ENCODE measurements around the gene UBXN1.
"Not testable (repeated sequence)": the region's sequence is repeated elsewhere in the genome, so short reads cannot be mapped to it uniquely, and the experiment has no call there.

UBXN1 gene

DNA sequence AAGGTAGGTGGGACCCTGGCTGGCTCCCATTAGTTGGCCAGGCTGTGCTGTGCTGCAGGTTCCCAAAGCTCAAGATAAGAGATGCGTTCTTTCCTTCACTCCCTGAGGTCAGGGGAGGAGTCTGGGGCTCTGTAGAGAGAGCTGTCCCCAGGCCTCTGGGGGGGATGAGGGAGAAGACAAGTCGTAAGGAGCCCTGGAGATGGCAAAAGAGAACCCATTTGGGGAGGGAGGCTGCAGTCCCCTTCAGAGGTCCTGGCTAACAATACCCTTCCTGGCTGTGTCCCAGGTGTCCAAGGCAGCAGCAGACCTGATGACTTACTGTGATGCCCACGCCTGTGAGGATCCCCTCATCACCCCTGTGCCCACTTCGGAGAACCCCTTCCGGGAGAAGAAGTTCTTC lies 29.5 kb upstream of the UBXN1 start:
- no peak for DNase-seq (ENCODE audit: low spot score)

DNA sequence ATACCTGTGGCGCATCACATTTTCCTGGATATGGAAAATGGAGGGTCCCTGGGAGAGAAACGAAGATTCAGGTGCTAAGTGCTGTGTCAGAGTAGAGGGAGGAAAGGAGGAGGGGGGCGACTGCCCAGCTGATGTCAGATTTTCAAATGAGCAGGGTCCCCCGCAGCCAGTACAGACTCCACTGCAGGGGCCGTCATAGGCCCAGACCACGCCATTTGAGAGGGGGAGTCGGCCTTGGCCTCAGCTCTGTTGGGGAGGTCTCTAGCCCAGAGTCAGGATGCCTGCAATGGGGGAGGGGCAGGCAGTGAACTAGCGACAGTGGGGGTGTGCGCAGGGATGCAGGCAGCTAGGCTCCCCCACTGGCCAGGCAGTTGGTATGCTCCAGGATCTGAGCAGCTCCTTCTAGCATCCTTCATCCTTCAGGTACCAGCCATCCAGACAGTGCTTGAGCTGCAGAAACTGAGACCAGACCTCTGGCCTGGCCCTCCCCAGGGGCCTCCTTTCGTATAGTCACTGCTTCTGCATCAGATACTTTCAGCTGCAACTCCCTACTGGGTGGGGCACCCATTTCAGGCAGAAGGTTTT lies 28.5 kb upstream of the UBXN1 start, which contains the start of the genes BSCL2 and GNG3:
Gene BSCL2, minus strand, starts transcription at position 148 of the 585 bp plus-strand sequence. CDS start 229 bp downstream, outside the sequence.
Gene GNG3, plus strand, starts transcription at position 400 of the 585 bp plus-strand sequence. CDS start 620 bp downstream, outside the sequence.
- DNase-seq (ENCODE audit: low spot score), result no peak

DNA sequence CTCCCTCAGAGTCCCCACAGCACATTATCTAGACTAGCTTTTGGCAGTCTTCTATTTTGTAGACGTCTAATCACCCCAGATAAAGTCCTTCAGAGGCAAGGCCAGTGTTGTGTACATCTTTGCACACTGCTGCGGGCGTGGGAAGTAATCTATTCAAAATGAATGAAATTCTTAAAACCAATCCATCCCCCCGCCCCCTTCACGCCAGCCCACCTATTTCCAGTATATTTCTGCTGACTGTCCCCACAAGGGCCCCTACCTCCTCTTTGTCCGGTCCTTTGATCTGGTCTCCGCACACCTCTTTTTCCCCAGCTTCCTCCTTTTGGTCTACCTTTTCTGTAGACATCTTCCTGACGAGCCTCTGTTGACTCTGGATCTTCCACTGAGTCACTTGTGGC lies 28.0 kb upstream of the UBXN1 start:
- DNase-seq (ENCODE audit: low spot score), result no peak

GRCh38 chr11:62705880-62706849 lies 27.3 kb upstream of the UBXN1 start:
- DNase-seq (ENCODE audit: low spot score), result peak; percentile 93

DNA sequence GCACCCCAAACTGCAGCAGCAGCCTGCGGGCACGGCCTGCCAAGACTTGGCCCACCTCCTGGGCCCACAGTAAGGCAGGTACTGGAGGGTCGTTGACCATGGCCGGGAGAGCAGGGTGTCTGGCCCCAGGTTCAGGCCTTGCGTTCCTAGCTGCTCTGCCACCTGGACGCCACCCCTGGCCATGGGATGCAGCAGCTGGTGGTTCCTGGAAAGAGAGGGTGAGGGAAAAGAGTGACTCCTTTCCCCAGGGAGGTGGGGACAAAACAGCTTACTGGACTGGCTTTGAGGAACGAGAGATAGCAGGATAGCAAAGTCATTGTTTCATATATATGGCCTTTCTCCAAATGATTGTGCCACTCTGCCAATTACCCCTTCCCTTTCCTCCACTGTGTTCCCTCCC lies 26.5 kb upstream of the UBXN1 start:
- no peak for DNase-seq (ENCODE audit: low spot score)

DNA sequence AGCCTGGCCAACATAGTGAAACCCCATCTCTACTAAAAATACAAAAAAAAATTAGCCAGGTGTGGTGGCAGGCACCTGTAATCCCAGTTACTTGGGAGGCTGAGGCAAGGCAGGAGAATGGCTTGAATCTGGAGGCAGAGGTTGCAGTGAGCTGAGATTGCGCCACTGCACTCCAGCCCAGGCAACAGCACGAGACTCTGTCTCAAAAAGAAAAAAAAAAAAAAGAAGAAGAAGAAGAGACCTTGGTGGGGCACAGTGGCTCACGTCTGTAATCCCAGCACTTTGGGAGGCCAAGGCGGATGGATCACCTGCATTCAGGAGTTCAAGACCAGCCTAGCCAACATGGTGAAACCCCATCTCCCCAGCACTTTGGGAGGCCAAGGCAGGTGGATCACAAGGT lies 25.0 kb upstream of the UBXN1 start:
- not testable (repeated sequence) for DNase-seq (ENCODE audit: low spot score)

GRCh38 chr11:62702246-62702645 lies 23.4 kb upstream of the UBXN1 start:
- no peak for DNase-seq (ENCODE audit: low spot score)

- peak; percentile 81 for DNase-seq (ENCODE audit: low spot score)
Measured at GRCh38 chr11:62694455-62695167, 15.7 kb upstream of the UBXN1 start.

GRCh38 chr11:62693624-62694023 lies 14.8 kb upstream of the UBXN1 start:
- DNase-seq (ENCODE audit: low spot score), result not testable (repeated sequence)

DNA sequence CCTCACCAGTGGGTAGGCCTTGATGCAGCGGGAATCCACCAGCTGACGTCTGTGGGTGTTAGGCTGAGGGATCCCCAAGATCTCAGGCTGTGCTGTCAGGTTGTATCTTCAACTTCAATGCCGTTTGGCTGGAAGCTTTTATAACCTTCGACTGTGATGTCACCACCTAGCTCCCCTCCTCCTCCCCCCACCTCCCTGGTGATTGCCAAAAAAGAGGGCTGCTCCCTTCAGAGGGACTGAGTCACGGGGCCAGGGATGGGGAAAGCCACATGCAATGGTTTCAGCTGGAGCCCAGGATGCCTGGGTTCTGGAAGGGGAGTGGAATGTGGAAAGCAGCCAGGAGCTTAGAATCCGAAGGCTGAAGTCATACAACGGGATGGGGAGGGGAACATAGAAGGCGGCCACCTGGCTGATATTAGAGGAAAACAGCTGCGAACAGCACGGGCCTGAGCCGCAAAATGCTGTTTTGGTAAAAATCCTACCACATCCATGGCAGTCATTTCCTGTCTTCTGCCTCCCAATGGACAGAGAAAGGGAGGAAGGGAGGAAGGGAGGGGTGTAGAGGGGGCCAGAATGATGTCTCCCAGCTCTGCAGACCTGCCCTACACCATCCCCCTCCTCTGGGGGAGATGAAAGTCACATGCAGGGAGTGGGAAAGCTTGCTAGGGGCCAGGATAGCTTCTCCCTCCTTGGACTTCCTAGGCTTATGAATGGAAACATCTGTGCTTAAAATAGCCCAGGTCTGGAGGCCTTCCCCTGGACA lies 10.7 kb upstream of the UBXN1 start, which contains the start of gene LRRN4CL:
Gene LRRN4CL, minus strand, starts transcription at position 110 of the 763 bp plus-strand sequence. CDS start 1,022 bp downstream, outside the sequence.
- DNase-seq (ENCODE audit: low spot score), result no peak

DNA sequence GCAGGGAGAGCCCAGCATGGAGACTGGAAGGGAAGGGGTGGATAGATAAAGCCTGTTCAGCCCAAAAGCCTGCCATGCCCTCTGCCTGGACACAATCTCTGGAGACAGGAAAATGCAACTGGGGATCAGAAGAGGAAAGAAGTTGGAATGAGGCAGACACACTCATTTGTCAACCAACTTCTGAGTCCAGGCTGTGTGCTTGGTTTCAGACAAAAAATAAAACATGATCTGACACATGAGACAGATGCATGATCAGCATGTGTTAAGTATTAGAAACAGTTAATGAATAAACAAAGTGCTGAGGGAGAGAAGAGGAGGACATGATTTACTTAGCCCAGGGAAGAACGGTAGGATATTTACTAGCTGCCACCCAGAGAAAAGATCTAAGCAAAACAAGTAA lies 9.6 kb upstream of the UBXN1 start:
- no peak for DNase-seq (ENCODE audit: low spot score)

- DNase-seq (ENCODE audit: low spot score), result no peak
Measured at GRCh38 chr11:62687508-62688396, 8.9 kb upstream of the UBXN1 start.

DNA sequence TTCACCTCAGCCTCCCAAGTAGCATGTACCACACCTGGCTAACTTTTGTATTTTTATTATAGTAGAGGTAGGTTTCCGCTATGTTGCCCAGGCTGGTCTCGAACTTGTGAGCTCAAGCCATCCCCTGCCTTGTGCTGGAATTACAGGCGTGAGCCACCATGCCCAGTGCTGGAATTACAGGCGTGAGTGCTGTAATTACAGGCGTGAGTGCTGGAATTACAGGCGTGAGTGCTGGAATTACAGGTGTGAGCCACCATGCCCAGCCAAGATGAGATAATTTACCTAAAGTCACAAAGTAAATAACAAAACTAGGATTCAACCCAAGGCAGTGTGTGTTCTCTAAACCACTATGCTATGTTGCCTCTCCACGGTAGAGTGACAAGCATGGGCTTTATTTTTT lies 3.6 kb upstream of the UBXN1 start:
- DNase-seq (ENCODE audit: low spot score), result no peak

GRCh38 chr11:62680825-62681240 lies 2.0 kb upstream of the UBXN1 start:
- peak; percentile 44 for DNase-seq (ENCODE audit: low spot score)

- DNase-seq (ENCODE audit: low spot score), result no peak
Measured at GRCh38 chr11:62678433-62678769, 472 bp downstream of the UBXN1 start.

DNA sequence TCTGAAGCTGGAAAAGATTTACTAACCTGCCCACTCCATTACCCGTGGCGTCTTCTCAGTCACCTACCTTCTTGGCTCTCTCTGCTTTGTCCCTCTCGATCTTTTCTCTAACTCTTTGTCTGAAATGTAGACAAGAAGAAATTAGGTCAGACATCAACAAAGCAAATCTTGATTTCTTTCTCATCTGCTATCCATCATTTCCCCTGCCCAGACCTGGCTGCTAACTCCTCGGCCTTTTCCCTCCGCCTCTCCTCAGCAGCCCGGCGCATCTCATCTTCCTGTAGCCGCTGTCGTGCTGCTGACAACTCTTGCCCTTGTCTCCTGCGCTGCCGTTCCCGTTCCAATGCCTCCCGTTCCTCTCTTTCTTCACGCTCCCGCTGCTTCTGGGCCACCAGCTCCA lies 1.2 kb downstream of the UBXN1 start:
- no peak for DNase-seq (ENCODE audit: low spot score)

DNA sequence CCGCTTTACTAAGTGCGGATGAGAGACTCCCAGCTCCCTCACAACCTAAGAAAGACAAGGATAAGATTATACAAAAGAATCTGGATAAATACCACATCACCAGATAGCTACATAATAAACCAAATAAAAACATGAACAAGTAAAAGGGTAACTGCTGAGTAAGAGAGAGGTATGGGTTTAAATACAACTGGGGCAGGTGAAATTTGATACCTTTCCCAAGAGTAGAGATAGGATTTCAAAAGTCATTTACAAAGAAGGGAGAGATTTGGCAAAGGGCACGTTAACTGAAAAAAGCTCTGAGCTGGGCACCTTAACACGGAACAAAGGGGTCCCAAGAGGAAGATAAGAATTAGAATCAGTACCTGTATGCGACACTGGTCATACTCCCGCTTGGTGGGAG lies 1.7 kb downstream of the UBXN1 start:
- no peak for DNase-seq (ENCODE audit: low spot score)

- DNase-seq (ENCODE audit: low spot score), result no peak
Measured at GRCh38 chr11:62676698-62677097, 2.2 kb downstream of the UBXN1 start.

GRCh38 chr11:62675415-62675814 lies 3.5 kb downstream of the UBXN1 start:
- not testable (repeated sequence) for DNase-seq (ENCODE audit: low spot score)

- no peak for DNase-seq (ENCODE audit: low spot score)
Measured at GRCh38 chr11:62673196-62673525, 5.7 kb downstream of the UBXN1 start.
